HUES64 (cell line): ENCODE data around the gene ADGRG3.
"Not testable (repeated sequence)": the region's sequence is repeated elsewhere in the genome, so short reads cannot be mapped to it uniquely, and the experiment has no call there.

Experiments used
- H3K27ac ChIP-seq: 2 replicates; pipeline ENCODE4 v1.7.0; 2013; ENCODE audit warnings: low read depth, low read length, inconsistent platforms
- H3K27me3 ChIP-seq: 2 replicates; pipeline ENCODE4 v1.6.1; 2013; ENCODE audit warnings: mild to moderate bottlenecking, low read length; ENCODE audit not compliant: insufficient read depth
- H3K36me3 ChIP-seq: 2 replicates; pipeline ENCODE4 v1.6.1; 2013; ENCODE audit warnings: mild to moderate bottlenecking, low read length; ENCODE audit not compliant: insufficient read depth
- H3K4me1 ChIP-seq: 2 replicates; pipeline ENCODE4 v1.6.1; 2013; ENCODE audit warnings: mild to moderate bottlenecking, low read length, moderate library complexity; ENCODE audit not compliant: insufficient read depth
- H3K4me3 ChIP-seq: 2 replicates; pipeline ENCODE4 v1.5.1; 2013; ENCODE audit warnings: mild to moderate bottlenecking, low read length, moderate library complexity
- H3K9ac ChIP-seq: 2 replicates; pipeline ENCODE4 v1.6.1; 2013; ENCODE audit warnings: mild to moderate bottlenecking, low read depth, low read length
- H3K9me3 ChIP-seq: 2 replicates; pipeline ENCODE4 v1.6.1; 2013; ENCODE audit warnings: low read depth, low read length; ENCODE audit not compliant: insufficient read depth
- whole genome bisulfite sequencing: fragments of 150-250, 120-280 bp; methylation state at CpG from one replicate; pipeline ENCODE4 v1.1.7; 2013; ENCODE audit warnings: missing lambda C conversion rate; 5-methylcytosine and 5-hydroxymethylcytosine counted together

Gene ADGRG3

GRCh38 chr16:57722651-57723050, 54.5 kb downstream of the ADGRG3 start:
- Histone ChIP-seq H3K9me3 (no peaks in the 10 kb centered on the region), H3K36me3 (no peaks in the 10 kb centered on the region), H3K4me3 (no peak overlapping the region), H3K27ac (no peak overlapping the region), H3K27me3 (no peaks in the 10 kb centered on the region), H3K4me1 (no peaks in the 10 kb centered on the region), H3K9ac (no peak overlapping the region)
- WGBS = 88% methylated on average over 11 of the region's 11 CpGs

- 65% methylated on average over 7 of the region's 7 CpGs for WGBS
- Histone ChIP-seq H3K9ac (no peak overlapping the region), H3K27ac (no peak overlapping the region), H3K4me3 (no peak overlapping the region), H3K9me3 (no peaks in the 10 kb centered on the region), H3K27me3 (no peaks in the 10 kb centered on the region), H3K4me1 (no peaks in the 10 kb centered on the region), H3K36me3 (no peaks in the 10 kb centered on the region)
Measured at GRCh38 chr16:57723170-57723569, 55.1 kb downstream of the ADGRG3 start.

- WGBS = 93% methylated on average over 15 of the region's 15 CpGs
Measured at GRCh38 chr16:57724531-57724930, 56.4 kb downstream of the ADGRG3 start.

GRCh38 chr16:57725151-57725550, 57.0 kb downstream of the ADGRG3 start:
- Histone ChIP-seq H3K4me3 (no peak overlapping the region), H3K27me3 (no peaks in the 10 kb centered on the region), H3K4me1 (no peaks in the 10 kb centered on the region), H3K27ac (no peak overlapping the region), H3K9me3 (no peaks in the 10 kb centered on the region), H3K9ac (no peak overlapping the region), H3K36me3 (no peaks in the 10 kb centered on the region)
- 91% methylated on average over 5 of the region's 5 CpGs for WGBS

More at GRCh38 chr16:57724531-57724930, 56.4 kb downstream of the ADGRG3 start:
- H3K9me3 ChIP-seq = no peaks in the 10 kb centered on the region
- H3K4me3 ChIP-seq = no peak overlapping the region
- H3K36me3 ChIP-seq = no peaks in the 10 kb centered on the region
- H3K4me1 ChIP-seq = no peaks in the 10 kb centered on the region
- H3K9ac ChIP-seq = no peak overlapping the region
- no peak overlapping the region for H3K27ac ChIP-seq
- H3K27me3 ChIP-seq = no peaks in the 10 kb centered on the region

- Histone ChIP-seq H3K4me3 (no peak overlapping the region), H3K27me3 (no peaks in the 10 kb centered on the region), H3K9ac (no peak overlapping the region), H3K9me3 (no peaks in the 10 kb centered on the region), H3K36me3 (no peaks in the 10 kb centered on the region), H3K4me1 (no peaks in the 10 kb centered on the region), H3K27ac (no peak overlapping the region)
- WGBS = 88% methylated on average over 5 of the region's 5 CpGs
Measured at GRCh38 chr16:57725554-57725953, 57.4 kb downstream of the ADGRG3 start.

GRCh38 chr16:57725976-57726375, 57.9 kb downstream of the ADGRG3 start:
- Histone ChIP-seq H3K4me3 (no peak overlapping the region), H3K9ac (no peak overlapping the region), H3K27ac (no peak overlapping the region), H3K9me3 (no peaks in the 10 kb centered on the region), H3K4me1 (no peaks in the 10 kb centered on the region), H3K36me3 (no peaks in the 10 kb centered on the region), H3K27me3 (no peaks in the 10 kb centered on the region)
- 94% methylated on average over 30 of the region's 30 CpGs for WGBS

- 89% methylated on average over 5 of the region's 7 CpGs for WGBS
- Histone ChIP-seq H3K9ac (no peak overlapping the region), H3K9me3 (no peaks in the 10 kb centered on the region), H3K4me3 (no peak overlapping the region), H3K4me1 (no peaks in the 10 kb centered on the region), H3K27ac (no peak overlapping the region), H3K36me3 (no peaks in the 10 kb centered on the region), H3K27me3 (no peaks in the 10 kb centered on the region)
Measured at GRCh38 chr16:57726433-57726947, 58.4 kb downstream of the ADGRG3 start.

GRCh38 chr16:57727610-57728009, 59.5 kb downstream of the ADGRG3 start:
- no peak overlapping the region for H3K27ac ChIP-seq
- no peaks in the 10 kb centered on the region for H3K4me1 ChIP-seq
- no peak overlapping the region for H3K4me3 ChIP-seq
- H3K27me3 ChIP-seq = no peaks in the 10 kb centered on the region
- H3K9ac ChIP-seq = no peak overlapping the region
- 69% methylated on average over 4 of the region's 4 CpGs for WGBS
- no peaks in the 10 kb centered on the region for H3K36me3 ChIP-seq
- no peaks in the 10 kb centered on the region for H3K9me3 ChIP-seq

GRCh38 chr16:57728336-57729181, 60.5 kb downstream of the ADGRG3 start:
- H3K9ac ChIP-seq = no peak overlapping the region
- H3K9me3 ChIP-seq = no peaks in the 10 kb centered on the region
- H3K4me3 ChIP-seq = no peak overlapping the region
- no peaks in the 10 kb centered on the region for H3K27me3 ChIP-seq
- H3K36me3 ChIP-seq = no peaks in the 10 kb centered on the region
- H3K4me1 ChIP-seq = no peaks in the 10 kb centered on the region
- H3K27ac ChIP-seq = no peak overlapping the region
- WGBS = 94% methylated on average over 14 of the region's 14 CpGs

- Histone ChIP-seq H3K9me3 (no peaks in the 10 kb centered on the region), H3K9ac (no peak overlapping the region), H3K4me1 (no peaks in the 10 kb centered on the region), H3K27ac (no peak overlapping the region), H3K27me3 (no peaks in the 10 kb centered on the region), H3K4me3 (no peak overlapping the region), H3K36me3 (no peaks in the 10 kb centered on the region)
- WGBS = 83% methylated on average over 1 of the region's 1 CpG
Measured at GRCh38 chr16:57729182-57729484, 61.0 kb downstream of the ADGRG3 start.

- not testable (repeated sequence) for H3K27me3 ChIP-seq, H3K4me3 ChIP-seq, H3K9ac ChIP-seq, H3K4me1 ChIP-seq, H3K36me3 ChIP-seq, H3K9me3 ChIP-seq, H3K27ac ChIP-seq
- 89% methylated on average over 6 of the region's 6 CpGs for WGBS
Measured at GRCh38 chr16:57729852-57730251, 61.7 kb downstream of the ADGRG3 start.
